ENCODE data around the gene KYAT1. TPM values are rescaled to one million over a fixed set of nuclear protein-coding genes. Genes with fewer than 3 reads are reported as not detected.
A peak's percentile ranks its signal among the peaks of the same experiment; 100 is the strongest.
"Not testable (repeated sequence)": the region's sequence is repeated elsewhere in the genome, so short reads cannot be mapped to it uniquely, and the experiment has no call there.

The KYAT1 gene
- total RNA-seq, 2 donors from 2014 or later = 13.6 to 25.3 TPM

DNA sequence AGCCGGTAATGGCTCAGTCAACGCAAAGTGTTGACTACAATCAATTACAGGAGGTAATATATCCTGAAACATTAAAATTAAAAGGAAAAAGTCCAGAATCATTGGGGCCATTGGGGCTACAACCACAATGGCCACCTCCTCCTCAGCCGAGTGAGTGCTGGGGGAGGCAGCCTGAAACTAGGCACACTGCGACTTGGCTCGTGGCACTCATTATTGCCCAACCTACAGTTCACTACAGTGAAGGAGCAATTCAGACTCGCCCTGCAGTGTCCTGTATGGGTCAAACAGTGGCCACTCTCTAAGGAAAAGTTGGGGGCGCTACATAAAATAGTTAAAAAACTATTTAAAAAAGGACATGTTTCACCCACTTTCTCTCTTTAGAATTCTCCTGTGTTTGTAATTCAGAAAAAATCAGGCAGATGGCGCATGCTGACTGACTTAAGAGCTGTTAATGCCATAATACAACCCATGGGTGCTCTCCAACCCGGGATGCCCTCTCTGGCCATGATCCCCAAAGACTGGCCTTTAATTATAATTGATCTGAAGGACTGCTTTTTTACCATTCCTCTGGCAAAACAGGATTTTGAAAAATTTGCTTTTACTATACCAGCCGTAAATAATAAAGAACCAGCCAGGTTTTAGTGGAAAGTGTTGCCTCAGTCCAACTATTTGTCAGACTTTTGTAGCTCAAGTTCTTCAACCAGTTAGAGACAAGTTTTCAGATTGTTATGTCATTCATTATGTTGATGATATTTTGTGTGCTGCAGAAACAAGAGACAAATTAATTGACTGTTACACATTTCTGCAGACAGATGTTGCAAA, 29.8 kb downstream of the KYAT1 start:
- not testable (repeated sequence) for H3K27ac ChIP-seq (ENCODE audit: low read depth, low read length); H3K4me3 ChIP-seq (ENCODE audit: low read length); H3K4me3 Mint-ChIP-seq; H3K27me3 ChIP-seq (ENCODE audit: control insufficient read depth, insufficient read depth, low read length, poor library complexity, severe bottlenecking); H3K27ac Mint-ChIP-seq; H3K4me1 ChIP-seq (ENCODE audit: control insufficient read depth, insufficient read depth, low read length); H3K27me3 Mint-ChIP-seq (ENCODE audit: insufficient read depth); H3K4me1 Mint-ChIP-seq; H3K9ac ChIP-seq (ENCODE audit: extremely low read depth, low read length, poor library complexity, severe bottlenecking); H3K36me3 ChIP-seq (ENCODE audit: control insufficient read depth, insufficient read depth, low read length)
- Mint-ChIP-seq H3K36me3 (ENCODE audit: low read depth) (peaks cover 26% of the 10 kb centered on the region), H3K9me3 (peaks cover 39% of the 10 kb centered on the region)
- TF ChIP-seq, protein P1, sequence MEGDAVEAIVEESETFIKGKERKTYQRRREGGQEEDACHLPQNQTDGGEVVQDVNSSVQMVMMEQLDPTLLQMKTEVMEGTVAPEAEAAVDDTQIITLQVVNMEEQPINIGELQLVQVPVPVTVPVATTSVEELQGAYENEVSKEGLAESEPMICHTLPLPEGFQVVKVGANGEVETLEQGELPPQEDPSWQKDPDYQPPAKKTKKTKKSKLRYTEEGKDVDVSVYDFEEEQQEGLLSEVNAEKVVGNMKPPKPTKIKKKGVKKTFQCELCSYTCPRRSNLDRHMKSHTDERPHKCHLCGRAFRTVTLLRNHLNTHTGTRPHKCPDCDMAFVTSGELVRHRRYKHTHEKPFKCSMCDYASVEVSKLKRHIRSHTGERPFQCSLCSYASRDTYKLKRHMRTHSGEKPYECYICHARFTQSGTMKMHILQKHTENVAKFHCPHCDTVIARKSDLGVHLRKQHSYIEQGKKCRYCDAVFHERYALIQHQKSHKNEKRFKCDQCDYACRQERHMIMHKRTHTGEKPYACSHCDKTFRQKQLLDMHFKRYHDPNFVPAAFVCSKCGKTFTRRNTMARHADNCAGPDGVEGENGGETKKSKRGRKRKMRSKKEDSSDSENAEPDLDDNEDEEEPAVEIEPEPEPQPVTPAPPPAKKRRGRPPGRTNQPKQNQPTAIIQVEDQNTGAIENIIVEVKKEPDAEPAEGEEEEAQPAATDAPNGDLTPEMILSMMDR (conservative IDR thresholded peaks at IDR 0.05) = peak; percentile 74
- 88% methylated on average over 7 to 10 of the region's 10 CpGs for WGBS, 2 experiments (ENCODE audit: insufficient coverage in 1 of 2, insufficient read length in 1 of 2)
- DNase-seq = peak; percentile 63
- H3K9me3 ChIP-seq (ENCODE audit: control insufficient read depth, low read length) = peaks cover 30% of the 10 kb centered on the region

DNA sequence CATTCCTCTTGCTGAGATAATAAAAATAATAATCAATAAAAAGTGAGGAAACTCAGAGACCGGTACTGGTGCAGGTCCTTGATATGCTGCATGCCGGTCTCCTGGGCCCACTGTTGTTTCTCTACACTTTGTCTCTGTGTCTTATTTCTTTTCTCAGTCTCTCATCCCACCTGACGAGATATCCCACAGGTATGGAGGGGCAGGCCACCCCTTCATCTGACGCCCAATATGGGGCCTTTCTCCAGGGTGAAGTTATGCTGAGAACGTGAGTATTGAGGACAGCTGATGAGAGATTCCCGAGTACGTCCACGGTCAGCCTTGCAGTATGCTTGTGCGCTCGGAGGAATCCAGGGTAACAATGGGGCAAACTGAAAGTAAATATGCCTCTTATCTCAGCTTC, 30.7 kb downstream of the KYAT1 start:
- H3K4me3 Mint-ChIP-seq; DNase-seq; H3K36me3 ChIP-seq (ENCODE audit: control insufficient read depth, insufficient read depth, low read length); H3K9ac ChIP-seq (ENCODE audit: extremely low read depth, low read length, poor library complexity, severe bottlenecking); H3K27ac ChIP-seq (ENCODE audit: low read depth, low read length); H3K27ac Mint-ChIP-seq; H3K4me1 ChIP-seq (ENCODE audit: control insufficient read depth, insufficient read depth, low read length); H3K27me3 ChIP-seq (ENCODE audit: control insufficient read depth, insufficient read depth, low read length, poor library complexity, severe bottlenecking); H3K27me3 Mint-ChIP-seq (ENCODE audit: insufficient read depth); H3K4me1 Mint-ChIP-seq: not testable (repeated sequence)
- peaks cover 39% of the 10 kb centered on the region for H3K9me3 Mint-ChIP-seq
- Histone ChIP-seq H3K9me3 (ENCODE audit: control insufficient read depth, low read length) (peaks cover 30% of the 10 kb centered on the region), H3K4me3 (ENCODE audit: low read length) (peak overlapping the region; percentile 12)
- WGBS, 2 experiments (ENCODE audit: insufficient coverage in 1 of 2, insufficient read length in 1 of 2) = 89 to 93% methylated on average over 6 to 10 of the region's 10 CpGs
- H3K36me3 Mint-ChIP-seq (ENCODE audit: low read depth) = peaks cover 26% of the 10 kb centered on the region

DNA sequence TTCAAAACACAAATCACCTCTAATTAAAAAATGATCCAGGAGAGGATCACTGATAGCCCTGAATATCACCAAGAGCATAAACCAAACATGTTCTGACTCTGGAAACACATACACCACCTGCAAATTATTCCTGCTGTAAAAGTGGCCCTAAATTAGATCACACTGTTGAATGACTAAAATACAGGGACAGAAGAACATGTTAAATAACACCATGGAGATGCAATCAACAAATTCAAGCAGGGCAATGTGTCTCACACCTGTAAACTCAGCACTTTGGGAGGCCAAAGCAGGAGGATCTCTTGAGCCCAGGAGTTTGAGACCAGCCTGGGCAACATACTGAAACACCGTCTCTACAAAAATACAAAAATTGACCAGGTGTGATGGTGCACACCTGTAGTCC, 33.9 kb downstream of the KYAT1 start:
- WGBS, 2 experiments (ENCODE audit: insufficient coverage in 1 of 2, insufficient read length in 1 of 2) = 94 to 100% methylated on average over 1 of the region's 1 CpG
- Histone ChIP-seq H3K9me3 (ENCODE audit: control insufficient read depth, low read length) (peaks cover 30% of the 10 kb centered on the region), H3K36me3 (ENCODE audit: control insufficient read depth, insufficient read depth, low read length) (no peaks in the 10 kb centered on the region), H3K4me1 (ENCODE audit: control insufficient read depth, insufficient read depth, low read length) (peaks cover 9% of the 10 kb centered on the region), H3K27ac (ENCODE audit: low read depth, low read length) (no peak overlapping the region), H3K9ac (ENCODE audit: extremely low read depth, low read length, poor library complexity, severe bottlenecking) (no peak overlapping the region), H3K4me3 (ENCODE audit: low read length) (no peak overlapping the region), H3K27me3 (ENCODE audit: control insufficient read depth, insufficient read depth, low read length, poor library complexity, severe bottlenecking) (no peaks in the 10 kb centered on the region)
- no peak overlapping the region for H3K27ac Mint-ChIP-seq
- no peak for DNase-seq
- H3K36me3 Mint-ChIP-seq (ENCODE audit: low read depth) = peaks cover 32% of the 10 kb centered on the region
- H3K27me3 Mint-ChIP-seq (ENCODE audit: insufficient read depth) = no peaks in the 10 kb centered on the region
- H3K9me3 Mint-ChIP-seq = peaks cover 39% of the 10 kb centered on the region
- no peak overlapping the region for H3K4me3 Mint-ChIP-seq
- H3K4me1 Mint-ChIP-seq = peaks cover 8% of the 10 kb centered on the region
- TF ChIP-seq, protein P1 (conservative IDR thresholded peaks at IDR 0.05) = no peak
